H9 (cell line): ENCODE results near the gene TRIP11. TPM values are rescaled to one million over a fixed set of nuclear protein-coding genes. Genes with fewer than 3 reads are reported as not detected.

ENCODE experiments used
- DNase-seq: peaks from one replicate; pipeline ENCODE4 v3.0.0-alpha.2; 2017
- H2AFZ ChIP-seq: one replicate; pipeline ENCODE4 v1.6.1; 2013; ENCODE audit warnings: mild to moderate bottlenecking, low read length, control low read depth, moderate library complexity
- H2AK5ac ChIP-seq: 2 replicates; pipeline ENCODE4 v1.6.1; 2013; ENCODE audit warnings: low read length, control low read depth, mixed read lengths; ENCODE audit not compliant: insufficient read length
- H2BK120ac ChIP-seq: one replicate; pipeline ENCODE4 v1.6.1; 2013; ENCODE audit warnings: low read depth, mild to moderate bottlenecking, low read length, control low read depth, inconsistent platforms; ENCODE audit not compliant: poor library complexity, severe bottlenecking
- H2BK12ac ChIP-seq: 2 replicates; pipeline ENCODE4 v1.6.1; 2013; ENCODE audit warnings: low read length, control low read depth, mixed read lengths, low read depth; ENCODE audit not compliant: insufficient read length
- H2BK15ac ChIP-seq: 2 replicates; pipeline ENCODE4 v1.6.1; 2013; ENCODE audit warnings: low read depth, low read length, control low read depth
- H2BK20ac ChIP-seq: one replicate; pipeline ENCODE4 v1.6.1; 2013; ENCODE audit warnings: low read depth, mild to moderate bottlenecking, low read length, control low read depth, inconsistent platforms; ENCODE audit not compliant: poor library complexity, severe bottlenecking
- H2BK5ac ChIP-seq: 2 replicates; pipeline ENCODE4 v1.6.1; 2013; ENCODE audit warnings: low read length, control low read depth, mixed read lengths; ENCODE audit not compliant: insufficient read length
- H3K14ac ChIP-seq: 2 replicates; pipeline ENCODE4 v1.6.1; 2013; ENCODE audit warnings: low read length, control low read depth; ENCODE audit not compliant: insufficient read depth
- H3K18ac ChIP-seq: 2 replicates; pipeline ENCODE4 v1.6.1; 2013; ENCODE audit warnings: low read depth, mild to moderate bottlenecking, mixed read lengths, low read length, control low read depth; ENCODE audit not compliant: insufficient read length
- H3K23ac ChIP-seq: 2 replicates; pipeline ENCODE4 v1.6.1; 2013; ENCODE audit warnings: low read length, control low read depth, mixed read lengths, low read depth; ENCODE audit not compliant: insufficient read length
- H3K23me2 ChIP-seq: 2 replicates; pipeline ENCODE4 v1.6.1; 2013; ENCODE audit warnings: low read depth, mild to moderate bottlenecking, mixed read lengths, low read length, control low read depth; ENCODE audit not compliant: insufficient read length, poor library complexity, severe bottlenecking
- H3K27ac ChIP-seq: 2 replicates; pipeline ENCODE4 v1.5.1; 2013; ENCODE audit warnings: low read length, control low read depth, mixed read lengths, low read depth; ENCODE audit not compliant: insufficient read length
- H3K27me3 ChIP-seq: 2 replicates; pipeline ENCODE4 v1.6.1; 2013; ENCODE audit warnings: low read length, control low read depth, inconsistent platforms; ENCODE audit not compliant: insufficient read depth
- H3K4ac ChIP-seq: 2 replicates; pipeline ENCODE4 v1.6.1; 2013; ENCODE audit warnings: low read depth, mild to moderate bottlenecking, control low read depth, inconsistent platforms, low read length, moderate library complexity
- H3K4me1 ChIP-seq: 2 replicates; pipeline ENCODE4 v1.6.1; 2013; ENCODE audit warnings: low read length, control low read depth, inconsistent platforms; ENCODE audit not compliant: insufficient read depth
- H3K4me2 ChIP-seq: 2 replicates; pipeline ENCODE4 v1.6.1; 2013; ENCODE audit warnings: low read length, control low read depth, mixed read lengths; ENCODE audit not compliant: insufficient read length, insufficient read depth
- H3K56ac ChIP-seq: 2 replicates; pipeline ENCODE4 v1.6.1; 2013; ENCODE audit warnings: low read depth, mild to moderate bottlenecking, mixed read lengths, low read length, control low read depth; ENCODE audit not compliant: insufficient read length
- H3K79me1 ChIP-seq: 2 replicates; pipeline ENCODE4 v1.6.1; 2013; ENCODE audit warnings: low read depth, mild to moderate bottlenecking, moderate library complexity, low read length, control low read depth, inconsistent platforms; ENCODE audit not compliant: insufficient read depth, poor library complexity, severe bottlenecking
- H3K79me2 ChIP-seq: 2 replicates; pipeline ENCODE4 v1.6.1; 2013; ENCODE audit warnings: low read length, control low read depth, inconsistent platforms; ENCODE audit not compliant: insufficient read depth
- H3K9ac ChIP-seq: 2 replicates; pipeline ENCODE4 v1.6.1; 2013; ENCODE audit warnings: low read length, control low read depth, mixed read lengths; ENCODE audit not compliant: insufficient read length; ENCODE audit errors: extremely low read depth
- H3K9me3 ChIP-seq: one replicate; pipeline ENCODE4 v1.6.1; 2013; ENCODE audit warnings: low read depth, low read length, inconsistent platforms; ENCODE audit not compliant: control insufficient read depth
- H3T11ph ChIP-seq: one replicate; pipeline ENCODE4 v1.6.1; 2013; ENCODE audit warnings: mild to moderate bottlenecking, low read length, control low read depth, inconsistent platforms
- H4K20me1 ChIP-seq: one replicate; pipeline ENCODE4 v1.6.1; 2013; ENCODE audit not compliant: control insufficient read depth, insufficient read length, insufficient read depth
- H4K5ac ChIP-seq: 2 replicates; pipeline ENCODE4 v1.6.1; 2013; ENCODE audit warnings: low read depth, mild to moderate bottlenecking, mixed read lengths, low read length, control low read depth; ENCODE audit not compliant: insufficient read length
- H4K8ac ChIP-seq: replicated peaks from 2 replicates; pipeline ENCODE4 v1.6.1; 2013; ENCODE audit warnings: low read length, control low read depth, mixed read lengths, low read depth; ENCODE audit not compliant: insufficient read length
- H4K91ac ChIP-seq: 2 replicates; pipeline ENCODE4 v1.6.1; 2013; ENCODE audit warnings: low read depth, mild to moderate bottlenecking, moderate library complexity, mixed read lengths, low read length, control low read depth; ENCODE audit not compliant: insufficient read length
- H3K27ac Mint-ChIP-seq, 3 experiments: 2 replicates in 2 of 3; 3 replicates in 1 of 3; pipeline ENCODE4 v1.8.0; 2020 to 2021; ENCODE audit warnings: mixed read lengths in 3 of 3, mild to moderate bottlenecking in 1 of 3, moderate library complexity in 1 of 3
- H3K27me3 Mint-ChIP-seq: 2 replicates; pipeline ENCODE4 v1.8.0; 2021; ENCODE audit warnings: low read depth, mild to moderate bottlenecking, moderate library complexity, mixed read lengths
- H3K36me3 Mint-ChIP-seq, 3 experiments: 2 replicates in 2 of 3; 3 replicates in 1 of 3; pipeline ENCODE4 v1.8.0; 2020 to 2021; ENCODE audit warnings: low read depth in 3 of 3, mixed read lengths in 3 of 3; ENCODE audit not compliant: insufficient read depth in 1 of 3
- H3K4me1 Mint-ChIP-seq, 2 experiments: 2 replicates each; pipeline ENCODE4 v1.8.0; 2020; ENCODE audit warnings: mixed read lengths in 2 of 2
- H3K4me3 Mint-ChIP-seq, 2 experiments: 2 replicates in 1 of 2; 3 replicates in 1 of 2; pipeline ENCODE4 v1.8.0; 2020 to 2021; ENCODE audit warnings: mild to moderate bottlenecking in 2 of 2, mixed read lengths in 2 of 2, moderate library complexity in 1 of 2
- H3K9me3 Mint-ChIP-seq, 2 experiments: 2 replicates in 1 of 2; 3 replicates in 1 of 2; pipeline ENCODE4 v1.8.0; 2020; ENCODE audit warnings: mild to moderate bottlenecking in 2 of 2, mixed read lengths in 2 of 2, moderate library complexity in 1 of 2
- WGBS: extraction: QIAGEN DNeasy Blood & Tissue Kit; methylation state at CpG from one replicate; pipeline ENCODE4 v1.1.7; 2013; ENCODE audit warnings: missing lambda C conversion rate, low lambda C conversion rate, mixed read lengths; ENCODE audit not compliant: insufficient read length; ENCODE audit errors: extremely low coverage; 5-methylcytosine and 5-hydroxymethylcytosine counted together
- long read RNA-seq: library from polyadenylated mRNA; unstranded; transcript quantifications from one replicate; pipeline ENCODE4 v2.0.0, GENCODE V29; 2020
- total RNA-seq: library from RNA; stranded (reverse); gene quantifications from 2 replicates; pipeline ENCODE4 v1.2.1, GENCODE V29; 2021
- TF ChIP-seq, protein P1 (sequence below): fragments of 200-600 bp; sonication (generic); conservative IDR thresholded peaks from 3 replicates; pipeline ENCODE4 v1.8.0; 2021; ENCODE audit warnings: antibody characterized with exemption, mild to moderate bottlenecking

Gene TRIP11
- 28.8 and 33.5 TPM in 2 replicates for total RNA-seq
- long read RNA-seq, partial matches to known transcripts, result 167 of 199 reads
- long read RNA-seq, other reads (novel, unspliced or antisense), result 32 of 199 reads

DNA sequence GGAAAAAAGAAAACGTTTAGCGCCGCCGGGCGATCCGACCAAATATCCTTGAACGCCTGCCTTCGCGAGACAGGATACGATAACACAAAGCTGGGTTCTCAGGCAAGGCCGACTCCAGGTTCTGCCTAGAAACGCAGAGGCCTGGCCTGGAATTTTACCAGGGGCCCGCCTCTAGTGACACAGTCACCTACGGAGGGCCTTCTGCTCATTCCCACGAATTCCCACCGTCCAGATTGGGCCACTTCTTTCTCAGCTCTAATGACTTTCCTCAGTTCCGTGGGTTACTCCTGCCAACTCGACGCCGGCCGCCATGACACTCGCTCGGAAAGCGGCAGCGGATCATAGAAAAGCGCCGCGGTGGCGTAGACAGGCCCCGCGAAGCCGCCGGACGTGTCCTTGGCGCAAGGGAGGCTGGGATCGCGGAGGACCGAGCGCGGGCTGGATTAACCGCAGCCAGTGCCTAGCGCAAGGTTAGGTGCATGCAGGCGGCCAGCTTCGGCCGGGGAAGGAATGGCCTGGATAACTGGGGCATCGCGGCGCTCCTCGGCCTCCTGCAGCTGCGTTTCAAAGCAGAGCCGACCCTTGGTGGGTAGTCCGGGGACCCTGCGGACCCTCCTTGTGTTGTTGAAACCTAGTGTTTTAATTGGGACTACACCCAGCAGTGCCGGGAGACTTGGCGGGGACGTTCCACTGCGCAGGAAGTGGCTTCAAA, at the start of gene TRIP11:
TSS of gene TRIP11 (minus strand) at position 341 of the 712 bp plus-strand sequence. CDS start 374 bp downstream, outside the sequence.
- Histone ChIP-seq H2BK12ac (peak within 1 kb of the TSS; percentile 13), H4K5ac (peak within 1 kb of the TSS; percentile 69), H2AFZ (no peak within 1 kb of the TSS), H3K23me2 (no peaks in the 10 kb centered on the region), H3K4me2 (peak within 1 kb of the TSS; percentile 92), H3K23ac (no peak within 1 kb of the TSS), H3K4ac (peak within 1 kb of the TSS; percentile 15; the same call in 1 of the 2 replicates), H4K20me1 (no peaks in the 10 kb centered on the region), H3K4me1 (no peaks in the 10 kb centered on the region), H2AK5ac (no peak within 1 kb of the TSS), H3K27ac (peak within 1 kb of the TSS; percentile 88), H4K91ac (no peak within 1 kb of the TSS), H3K9ac (peak within 1 kb of the TSS; percentile 96), H3T11ph (no peak within 1 kb of the TSS), H3K9me3 (no peaks in the 10 kb centered on the region), H3K79me1 (no peaks in the 10 kb centered on the region), H2BK5ac (peak within 1 kb of the TSS; percentile 68), H3K79me2 (peaks cover 16% of the 10 kb centered on the region; the same call in 1 of the 2 replicates), H3K18ac (peak within 1 kb of the TSS; percentile 95), H3K27me3 (no peaks in the 10 kb centered on the region), H2BK15ac (no peak within 1 kb of the TSS), H4K8ac (no peak within 1 kb of the TSS), H2BK120ac (peak within 1 kb of the TSS; percentile 78), H2BK20ac (no peak within 1 kb of the TSS), H3K14ac (peak within 1 kb of the TSS; percentile 93), H3K56ac (no peak within 1 kb of the TSS)
- Mint-ChIP-seq H3K27me3 (no peaks in the 10 kb centered on the region), H3K36me3 (peaks cover 0 to 7% (median 0%) of the 10 kb centered on the region in 3 experiments; a peak in 2 of 7 replicates), H3K4me1 (peaks cover 16 to 18% of the 10 kb centered on the region in 2 experiments), H3K4me3 (peak within 1 kb of the TSS; percentile 92 to 96), H3K9me3 (no peaks in the 10 kb centered on the region; a peak in 1 of 5 replicates), H3K27ac (peak within 1 kb of the TSS; percentile 100)
- WGBS, result no CpG with 5 or more reads among the region's 57 CpGs
- DNase-seq, result peak; percentile 92
- TF ChIP-seq, protein P1, sequence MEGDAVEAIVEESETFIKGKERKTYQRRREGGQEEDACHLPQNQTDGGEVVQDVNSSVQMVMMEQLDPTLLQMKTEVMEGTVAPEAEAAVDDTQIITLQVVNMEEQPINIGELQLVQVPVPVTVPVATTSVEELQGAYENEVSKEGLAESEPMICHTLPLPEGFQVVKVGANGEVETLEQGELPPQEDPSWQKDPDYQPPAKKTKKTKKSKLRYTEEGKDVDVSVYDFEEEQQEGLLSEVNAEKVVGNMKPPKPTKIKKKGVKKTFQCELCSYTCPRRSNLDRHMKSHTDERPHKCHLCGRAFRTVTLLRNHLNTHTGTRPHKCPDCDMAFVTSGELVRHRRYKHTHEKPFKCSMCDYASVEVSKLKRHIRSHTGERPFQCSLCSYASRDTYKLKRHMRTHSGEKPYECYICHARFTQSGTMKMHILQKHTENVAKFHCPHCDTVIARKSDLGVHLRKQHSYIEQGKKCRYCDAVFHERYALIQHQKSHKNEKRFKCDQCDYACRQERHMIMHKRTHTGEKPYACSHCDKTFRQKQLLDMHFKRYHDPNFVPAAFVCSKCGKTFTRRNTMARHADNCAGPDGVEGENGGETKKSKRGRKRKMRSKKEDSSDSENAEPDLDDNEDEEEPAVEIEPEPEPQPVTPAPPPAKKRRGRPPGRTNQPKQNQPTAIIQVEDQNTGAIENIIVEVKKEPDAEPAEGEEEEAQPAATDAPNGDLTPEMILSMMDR, result no peak
